Stimulated activated memory B cell treated with anti-CD40 and anti-IgM and Interleukin-4, amounts not matched to agents 10 μg/mL and 1 μg/mL and 100 μg/mL, for 72 hours (primary cell): ENCODE measurements around the gene LPP.
A peak's percentile ranks its signal among the peaks of the same experiment; 100 is the strongest.

Source experiments
- ATAC-seq: fragments of 150-1000 bp; cut with Tn5 transposase; 2 replicates; pipeline ENCODE4 v1.10.0; 2021
- H3K27ac Mint-ChIP-seq: one replicate; pipeline ENCODE4 v1.8.0; 2022; ENCODE audit warnings: mild to moderate bottlenecking, mixed read lengths
- H3K27me3 Mint-ChIP-seq: one replicate; pipeline ENCODE4 v1.8.0; 2022; ENCODE audit warnings: mixed read lengths
- H3K36me3 Mint-ChIP-seq: one replicate; pipeline ENCODE4 v1.8.0; 2022; ENCODE audit warnings: mixed read lengths
- H3K4me1 Mint-ChIP-seq: one replicate; pipeline ENCODE4 v1.8.0; 2022; ENCODE audit warnings: mixed read lengths
- H3K4me3 Mint-ChIP-seq: one replicate; pipeline ENCODE4 v1.8.0; 2022; ENCODE audit warnings: mild to moderate bottlenecking, moderate library complexity, mixed read lengths
- H3K9me3 Mint-ChIP-seq: one replicate; pipeline ENCODE4 v1.8.0; 2022; ENCODE audit warnings: mixed read lengths

The LPP gene

GRCh38 chr3:188807006-188807405, 653.0 kb downstream of the LPP start:
- Mint-ChIP-seq H3K27ac (no peak overlapping the region), H3K4me1 (no peaks in the 10 kb centered on the region), H3K36me3 (peaks cover 40% of the 10 kb centered on the region), H3K27me3 (no peaks in the 10 kb centered on the region), H3K9me3 (peaks cover 23% of the 10 kb centered on the region), H3K4me3 (no peak overlapping the region)
- no peak for ATAC-seq

GRCh38 chr3:188812198-188812597, 658.2 kb downstream of the LPP start:
- H3K36me3 Mint-ChIP-seq: peaks cover 25% of the 10 kb centered on the region
- H3K27ac Mint-ChIP-seq: no peak overlapping the region
- no peaks in the 10 kb centered on the region for H3K4me1 Mint-ChIP-seq
- H3K27me3 Mint-ChIP-seq: no peaks in the 10 kb centered on the region
- H3K9me3 Mint-ChIP-seq: peaks cover 10% of the 10 kb centered on the region
- no peak overlapping the region for H3K4me3 Mint-ChIP-seq
- ATAC-seq: no peak

GRCh38 chr3:188814581-188814980, 660.6 kb downstream of the LPP start:
- Mint-ChIP-seq H3K27ac (no peak overlapping the region), H3K9me3 (no peaks in the 10 kb centered on the region), H3K4me3 (no peak overlapping the region), H3K27me3 (no peaks in the 10 kb centered on the region), H3K36me3 (peaks cover 6% of the 10 kb centered on the region), H3K4me1 (no peaks in the 10 kb centered on the region)
- ATAC-seq: no peak

- Mint-ChIP-seq H3K4me1 (no peaks in the 10 kb centered on the region), H3K27me3 (no peaks in the 10 kb centered on the region), H3K27ac (no peak overlapping the region), H3K4me3 (no peak overlapping the region), H3K9me3 (no peaks in the 10 kb centered on the region), H3K36me3 (peaks cover 6% of the 10 kb centered on the region)
- no peak for ATAC-seq
Measured at GRCh38 chr3:188817103-188817934, 663.4 kb downstream of the LPP start.

GRCh38 chr3:188817935-188818269, 663.9 kb downstream of the LPP start:
- Mint-ChIP-seq H3K36me3 (peaks cover 6% of the 10 kb centered on the region), H3K4me3 (no peak overlapping the region), H3K27ac (no peak overlapping the region), H3K4me1 (no peaks in the 10 kb centered on the region), H3K9me3 (no peaks in the 10 kb centered on the region), H3K27me3 (no peaks in the 10 kb centered on the region)
- ATAC-seq: no peak

- no peaks in the 10 kb centered on the region for H3K9me3 Mint-ChIP-seq
- no peak overlapping the region for H3K27ac Mint-ChIP-seq
- no peak overlapping the region for H3K4me3 Mint-ChIP-seq
Measured at GRCh38 chr3:188818282-188818681, 664.3 kb downstream of the LPP start.

GRCh38 chr3:188819939-188820338, 666.0 kb downstream of the LPP start:
- Mint-ChIP-seq H3K27ac (peak overlapping the region; percentile 15), H3K36me3 (peaks cover 6% of the 10 kb centered on the region), H3K4me1 (no peaks in the 10 kb centered on the region), H3K4me3 (no peak overlapping the region), H3K9me3 (no peaks in the 10 kb centered on the region), H3K27me3 (no peaks in the 10 kb centered on the region)
- ATAC-seq: no peak

More at GRCh38 chr3:188818282-188818681, 664.3 kb downstream of the LPP start:
- Mint-ChIP-seq H3K36me3 (peaks cover 6% of the 10 kb centered on the region), H3K4me1 (no peaks in the 10 kb centered on the region), H3K27me3 (no peaks in the 10 kb centered on the region)
- ATAC-seq: no peak

GRCh38 chr3:188822004-188822403, 668.0 kb downstream of the LPP start:
- Mint-ChIP-seq H3K4me1 (no peaks in the 10 kb centered on the region), H3K9me3 (no peaks in the 10 kb centered on the region), H3K27me3 (no peaks in the 10 kb centered on the region), H3K27ac (no peak overlapping the region), H3K4me3 (no peak overlapping the region), H3K36me3 (peaks cover 6% of the 10 kb centered on the region)
- no peak for ATAC-seq

- Mint-ChIP-seq H3K27me3 (no peaks in the 10 kb centered on the region), H3K4me1 (no peaks in the 10 kb centered on the region), H3K27ac (no peak overlapping the region), H3K36me3 (peaks cover 6% of the 10 kb centered on the region), H3K4me3 (no peak overlapping the region), H3K9me3 (no peaks in the 10 kb centered on the region)
- no peak for ATAC-seq
Measured at GRCh38 chr3:188822411-188822810, 668.5 kb downstream of the LPP start.

- no peak for ATAC-seq
- H3K27ac Mint-ChIP-seq: no peak overlapping the region
- peaks cover 1% of the 10 kb centered on the region for H3K36me3 Mint-ChIP-seq
- no peaks in the 10 kb centered on the region for H3K4me1 Mint-ChIP-seq
- H3K27me3 Mint-ChIP-seq: no peaks in the 10 kb centered on the region
- H3K9me3 Mint-ChIP-seq: no peaks in the 10 kb centered on the region
- no peak overlapping the region for H3K4me3 Mint-ChIP-seq
Measured at GRCh38 chr3:188824566-188824965, 670.6 kb downstream of the LPP start.

- ATAC-seq: no peak
- Mint-ChIP-seq H3K36me3 (no peaks in the 10 kb centered on the region), H3K9me3 (no peaks in the 10 kb centered on the region), H3K4me1 (no peaks in the 10 kb centered on the region), H3K27ac (no peak overlapping the region), H3K4me3 (no peak overlapping the region), H3K27me3 (no peaks in the 10 kb centered on the region)
Measured at GRCh38 chr3:188825901-188826300, 671.9 kb downstream of the LPP start.

GRCh38 chr3:188826574-188826973, 672.6 kb downstream of the LPP start:
- Mint-ChIP-seq H3K36me3 (no peaks in the 10 kb centered on the region), H3K4me3 (no peak overlapping the region), H3K4me1 (no peaks in the 10 kb centered on the region), H3K27ac (no peak overlapping the region), H3K9me3 (no peaks in the 10 kb centered on the region), H3K27me3 (no peaks in the 10 kb centered on the region)
- no peak for ATAC-seq

GRCh38 chr3:188827103-188827502, 673.1 kb downstream of the LPP start:
- Mint-ChIP-seq H3K4me3 (no peak overlapping the region), H3K27me3 (no peaks in the 10 kb centered on the region), H3K9me3 (no peaks in the 10 kb centered on the region), H3K27ac (no peak overlapping the region), H3K4me1 (no peaks in the 10 kb centered on the region), H3K36me3 (no peaks in the 10 kb centered on the region)
- ATAC-seq: no peak

- no peak overlapping the region for H3K27ac Mint-ChIP-seq
- no peaks in the 10 kb centered on the region for H3K27me3 Mint-ChIP-seq
- ATAC-seq: no peak
- no peaks in the 10 kb centered on the region for H3K36me3 Mint-ChIP-seq
- H3K4me1 Mint-ChIP-seq: no peaks in the 10 kb centered on the region
- no peaks in the 10 kb centered on the region for H3K9me3 Mint-ChIP-seq
- H3K4me3 Mint-ChIP-seq: no peak overlapping the region
Measured at GRCh38 chr3:188827576-188827975, 673.6 kb downstream of the LPP start.

- Mint-ChIP-seq H3K36me3 (no peaks in the 10 kb centered on the region), H3K27ac (no peak overlapping the region), H3K4me3 (no peak overlapping the region), H3K9me3 (no peaks in the 10 kb centered on the region), H3K4me1 (no peaks in the 10 kb centered on the region), H3K27me3 (no peaks in the 10 kb centered on the region)
- ATAC-seq: no peak
Measured at GRCh38 chr3:188829130-188829529, 675.2 kb downstream of the LPP start.

- no peak for ATAC-seq
- no peak overlapping the region for H3K27ac Mint-ChIP-seq
- no peak overlapping the region for H3K4me3 Mint-ChIP-seq
- no peaks in the 10 kb centered on the region for H3K9me3 Mint-ChIP-seq
- no peaks in the 10 kb centered on the region for H3K36me3 Mint-ChIP-seq
- H3K4me1 Mint-ChIP-seq: no peaks in the 10 kb centered on the region
- no peaks in the 10 kb centered on the region for H3K27me3 Mint-ChIP-seq
Measured at GRCh38 chr3:188829576-188829975, 675.6 kb downstream of the LPP start.
